Central memory CD8-positive, alpha-beta T cell (primary cell): ENCODE results near the gene BOC.

ENCODE experiments used
- ATAC-seq: fragments of 150-1000 bp; cut with Tn5 transposase; replicated peaks from 2 replicates; pipeline ENCODE4 v1.10.0; 2022; ENCODE audit warnings: mild to moderate bottlenecking, moderate FRiP score, moderate number of reproducible peaks; ENCODE audit not compliant: poor library complexity, severe bottlenecking; ENCODE audit errors: extremely low read depth
- DNase-seq, 2 donors: peaks; one replicate each; pipeline ENCODE4 v3.0.0; 2021; ENCODE audit warnings: low spot score in 2 of 2
- H3K27ac Mint-ChIP-seq: one replicate; pipeline ENCODE4 v1.8.0; 2022; ENCODE audit warnings: low read depth, mild to moderate bottlenecking, moderate library complexity, mixed read lengths
- H3K27me3 Mint-ChIP-seq: one replicate; pipeline ENCODE4 v1.8.0; 2022; ENCODE audit warnings: mixed read lengths
- H3K36me3 Mint-ChIP-seq: one replicate; pipeline ENCODE4 v1.8.0; 2022; ENCODE audit warnings: mild to moderate bottlenecking, moderate library complexity, mixed read lengths; ENCODE audit not compliant: insufficient read depth
- H3K4me1 Mint-ChIP-seq: one replicate; pipeline ENCODE4 v1.8.0; 2022; ENCODE audit warnings: mixed read lengths
- H3K4me3 Mint-ChIP-seq: one replicate; pipeline ENCODE4 v1.8.0; 2022; ENCODE audit warnings: mild to moderate bottlenecking, moderate library complexity, mixed read lengths
- H3K9me3 Mint-ChIP-seq: one replicate; pipeline ENCODE4 v1.8.0; 2022; ENCODE audit warnings: mixed read lengths

BOC gene

DNA sequence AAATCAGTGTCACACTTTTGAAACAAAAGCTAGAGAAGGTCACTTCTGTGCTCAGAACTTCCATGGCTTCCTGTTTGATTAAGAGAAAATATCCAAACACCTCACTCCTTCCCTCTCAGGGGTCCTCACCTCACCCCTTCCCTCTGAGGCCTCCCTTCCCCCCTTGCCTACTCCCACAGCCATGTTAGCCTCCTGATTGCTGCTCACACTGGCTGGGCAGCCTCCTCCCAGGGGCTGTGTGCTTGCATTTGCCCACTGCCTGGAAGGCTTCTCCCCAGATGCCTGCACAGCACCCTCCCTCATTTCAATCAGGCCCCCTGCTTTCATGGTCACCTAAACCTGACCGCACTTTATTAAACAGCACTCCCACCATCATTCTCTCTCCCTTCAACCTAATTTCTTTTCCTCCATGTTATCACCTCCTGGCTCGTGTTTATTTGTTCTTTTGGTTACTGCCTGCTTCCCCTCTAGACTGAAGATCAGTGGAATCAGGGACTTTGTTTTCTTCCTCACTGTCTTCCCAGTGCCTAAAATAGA, 10.4 kb downstream of the BOC start:
- no peaks in the 10 kb centered on the region for H3K9me3 Mint-ChIP-seq
- H3K4me1 Mint-ChIP-seq = peaks cover 6% of the 10 kb centered on the region
- H3K36me3 Mint-ChIP-seq = peaks cover 3% of the 10 kb centered on the region
- DNase-seq (no peak), ATAC-seq (no peak)
- H3K4me3 Mint-ChIP-seq = no peak overlapping the region
- H3K27me3 Mint-ChIP-seq = peaks cover 74% of the 10 kb centered on the region
- no peak overlapping the region for H3K27ac Mint-ChIP-seq

DNA sequence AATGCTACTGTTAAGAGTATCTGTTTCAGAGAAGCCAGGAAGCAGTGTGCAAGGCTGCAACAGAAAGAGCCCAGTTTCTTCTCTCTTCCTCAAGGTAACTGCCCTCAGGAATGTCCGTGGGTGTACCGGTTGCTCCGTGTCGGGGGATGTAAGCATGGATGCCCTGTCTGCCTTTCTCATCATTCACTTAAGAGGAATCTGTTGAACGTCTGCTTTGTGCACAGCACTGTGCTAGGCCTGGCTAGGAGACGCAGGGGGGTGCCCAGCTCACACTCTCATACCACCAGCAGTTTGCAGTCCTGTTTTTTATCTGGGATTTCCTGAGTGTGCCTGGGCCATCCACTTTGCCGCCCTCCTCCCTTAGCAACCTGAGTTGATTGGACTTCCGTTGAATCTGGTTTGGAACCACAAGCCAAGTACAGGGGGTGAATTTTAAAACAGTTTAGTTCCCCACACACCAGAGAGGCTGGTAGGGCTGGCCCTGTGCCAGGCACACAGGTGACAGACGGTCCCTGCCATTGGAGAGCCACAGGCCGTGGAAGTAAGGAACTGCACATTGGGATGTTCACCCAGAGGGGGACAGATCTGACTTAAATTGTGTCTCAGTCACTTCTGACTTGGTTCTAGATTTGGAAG, 11.2 kb downstream of the BOC start:
- no peak overlapping the region for H3K4me3 Mint-ChIP-seq
- H3K27me3 Mint-ChIP-seq = peaks cover 78% of the 10 kb centered on the region
- DNase-seq = no peak
- peaks cover 6% of the 10 kb centered on the region for H3K4me1 Mint-ChIP-seq
- H3K27ac Mint-ChIP-seq = no peak overlapping the region
- no peak for ATAC-seq
- H3K9me3 Mint-ChIP-seq = no peaks in the 10 kb centered on the region
- H3K36me3 Mint-ChIP-seq = peaks cover 3% of the 10 kb centered on the region

DNA sequence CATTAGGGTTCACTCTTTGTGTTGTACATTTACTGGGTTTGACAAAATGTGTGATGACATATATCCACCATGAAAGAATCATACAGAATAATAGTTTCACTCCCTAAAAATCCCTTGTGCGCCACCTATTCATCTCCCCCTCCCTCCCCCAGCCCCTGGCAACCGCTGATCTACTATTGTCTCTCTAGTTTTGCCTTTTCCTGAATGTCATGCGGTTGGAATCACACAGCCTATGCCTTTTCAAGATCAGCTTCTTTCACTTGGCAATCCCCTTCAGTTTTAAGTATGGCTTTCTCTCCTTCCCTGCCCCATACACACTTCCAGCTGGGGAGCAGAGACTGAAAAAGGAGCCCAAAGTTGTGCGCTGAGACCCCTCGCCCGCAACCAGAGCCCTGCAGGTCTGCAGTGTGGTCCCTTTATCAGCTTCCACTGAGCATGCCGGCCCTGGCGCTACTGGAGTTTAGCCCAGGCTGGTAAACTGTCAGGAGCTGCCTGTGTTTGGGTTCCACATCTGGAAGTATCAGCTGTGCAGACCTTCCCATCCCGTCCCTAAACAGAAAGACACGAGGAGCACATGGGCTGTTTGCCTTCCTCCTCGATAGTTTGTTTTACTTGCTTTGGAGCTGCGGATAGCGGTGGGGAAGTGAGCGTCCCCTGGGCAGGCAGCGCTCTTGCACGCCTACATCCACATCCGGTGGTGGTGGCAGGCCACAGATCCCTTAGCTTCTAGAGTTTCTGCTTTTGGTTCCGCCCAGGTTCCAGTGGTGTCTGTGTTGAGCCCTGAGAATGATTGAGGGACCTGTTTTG, 12.3 kb downstream of the BOC start:
- no peak overlapping the region for H3K4me3 Mint-ChIP-seq
- H3K36me3 Mint-ChIP-seq = no peaks in the 10 kb centered on the region
- H3K9me3 Mint-ChIP-seq = no peaks in the 10 kb centered on the region
- no peak for ATAC-seq
- H3K4me1 Mint-ChIP-seq = peaks cover 6% of the 10 kb centered on the region
- DNase-seq = no peak
- no peak overlapping the region for H3K27ac Mint-ChIP-seq
- peaks cover 72% of the 10 kb centered on the region for H3K27me3 Mint-ChIP-seq

DNA sequence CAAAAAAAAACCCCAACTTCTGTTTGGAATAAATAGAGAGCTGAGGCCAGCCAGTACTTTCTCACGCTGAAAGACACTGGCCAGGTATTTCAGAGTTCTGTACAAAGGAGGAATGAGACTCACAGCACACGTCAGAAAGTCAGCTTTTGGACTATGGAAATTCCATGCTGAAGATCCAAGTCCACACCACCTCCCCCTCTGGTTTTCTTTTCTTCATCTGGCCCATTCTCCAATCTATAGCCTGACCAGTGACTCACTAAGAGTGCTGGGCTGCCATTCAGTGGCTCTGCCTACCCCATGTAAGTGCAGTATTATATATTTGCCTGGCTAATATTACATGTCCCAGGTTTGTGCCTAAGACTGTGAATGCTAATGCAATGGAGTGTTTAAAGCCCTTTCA, 13.9 kb downstream of the BOC start:
- Mint-ChIP-seq H3K27ac (no peak overlapping the region), H3K4me1 (peaks cover 6% of the 10 kb centered on the region), H3K9me3 (no peaks in the 10 kb centered on the region), H3K27me3 (peaks cover 60% of the 10 kb centered on the region), H3K36me3 (no peaks in the 10 kb centered on the region), H3K4me3 (no peak overlapping the region)
- ATAC-seq = no peak
- no peak for DNase-seq

DNA sequence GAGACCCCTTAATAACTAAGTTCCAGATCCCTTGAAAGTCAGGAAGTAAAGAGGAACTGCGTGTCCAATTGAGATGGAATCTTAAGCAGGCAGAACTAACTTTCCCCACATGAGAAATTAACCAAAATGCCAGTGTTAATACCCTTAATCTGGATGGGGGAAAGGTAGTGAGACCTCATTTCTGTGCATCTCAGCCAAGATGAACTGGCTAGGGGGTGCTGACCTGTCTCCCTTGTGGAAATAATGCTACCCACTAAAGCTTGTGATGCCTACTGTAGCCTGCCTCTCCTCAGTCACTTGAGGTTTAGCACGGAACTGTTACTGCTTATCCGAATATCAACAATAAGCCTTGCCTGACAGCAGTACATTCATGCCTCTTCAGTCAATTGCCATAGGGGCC, 15.1 kb downstream of the BOC start:
- ATAC-seq = no peak
- H3K27me3 Mint-ChIP-seq = peaks cover 48% of the 10 kb centered on the region
- no peak overlapping the region for H3K4me3 Mint-ChIP-seq
- peaks cover 6% of the 10 kb centered on the region for H3K4me1 Mint-ChIP-seq
- H3K27ac Mint-ChIP-seq = no peak overlapping the region
- no peaks in the 10 kb centered on the region for H3K36me3 Mint-ChIP-seq
- no peak for DNase-seq
- H3K9me3 Mint-ChIP-seq = no peaks in the 10 kb centered on the region

DNA sequence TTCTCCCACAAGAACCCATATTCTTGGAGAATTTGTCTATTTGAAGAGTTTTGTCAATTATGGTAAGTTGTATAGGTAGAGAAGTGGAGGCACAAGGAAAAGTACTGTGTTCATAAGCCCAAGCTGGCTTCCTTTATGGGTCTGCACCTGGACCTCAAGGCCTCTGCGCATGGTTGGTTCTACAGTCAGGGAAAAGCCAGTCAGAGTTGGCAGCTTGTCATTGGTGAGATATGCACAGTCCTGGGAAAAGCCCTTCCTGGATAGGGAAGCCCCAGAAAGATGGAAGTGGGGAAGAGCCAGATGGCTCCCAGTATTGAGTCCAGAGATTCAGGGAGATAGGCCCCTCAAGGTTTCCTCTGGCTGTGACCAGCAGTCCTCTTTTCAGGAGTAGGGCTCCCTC, 15.8 kb downstream of the BOC start:
- DNase-seq (no peak), ATAC-seq (no peak)
- Mint-ChIP-seq H3K27me3 (peaks cover 42% of the 10 kb centered on the region), H3K4me1 (peaks cover 6% of the 10 kb centered on the region), H3K9me3 (no peaks in the 10 kb centered on the region), H3K4me3 (no peak overlapping the region), H3K36me3 (no peaks in the 10 kb centered on the region), H3K27ac (no peak overlapping the region)

DNA sequence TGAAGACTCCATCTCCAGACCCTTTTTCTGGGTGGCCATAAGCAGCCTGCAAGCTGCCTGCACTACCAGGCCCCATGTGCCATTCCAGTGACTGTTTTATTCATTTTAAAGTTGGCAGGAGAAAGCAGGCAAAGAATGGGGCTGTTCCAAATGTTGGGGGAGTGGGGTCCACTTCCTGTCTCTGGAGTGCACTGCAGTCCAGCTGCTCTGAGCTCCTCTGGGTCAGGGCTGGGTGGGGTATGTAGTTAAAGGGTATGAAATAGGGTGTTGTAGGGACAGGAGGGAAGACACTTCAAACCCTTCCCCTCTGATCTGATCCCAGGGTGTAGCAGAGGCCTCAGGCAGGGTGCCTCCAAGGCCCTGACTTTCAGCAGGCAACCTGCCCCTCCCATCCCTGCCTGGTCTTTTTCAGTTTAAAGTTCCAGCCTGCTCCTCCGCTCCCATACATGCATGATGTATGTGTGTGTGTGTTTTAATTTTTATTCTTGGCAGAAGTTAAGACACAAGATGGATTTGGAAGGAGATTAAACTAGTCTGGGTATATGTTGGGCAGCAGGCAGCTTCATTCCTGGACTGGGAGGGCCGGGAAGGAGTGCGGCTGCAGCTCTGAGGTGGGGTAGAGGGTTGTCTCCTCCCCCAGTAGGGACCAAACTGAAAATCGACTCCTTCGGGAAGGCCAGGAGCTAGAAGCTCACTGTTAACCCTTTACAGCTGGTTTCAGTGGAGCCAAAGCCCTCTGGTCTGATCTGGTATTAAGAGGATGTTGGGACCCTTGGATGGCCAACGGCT, 17.3 kb downstream of the BOC start:
- DNase-seq (no peak), ATAC-seq (no peak)
- Mint-ChIP-seq H3K4me1 (peaks cover 6% of the 10 kb centered on the region), H3K4me3 (no peak overlapping the region), H3K9me3 (no peaks in the 10 kb centered on the region), H3K27me3 (peaks cover 27% of the 10 kb centered on the region), H3K27ac (no peak overlapping the region), H3K36me3 (no peaks in the 10 kb centered on the region)

DNA sequence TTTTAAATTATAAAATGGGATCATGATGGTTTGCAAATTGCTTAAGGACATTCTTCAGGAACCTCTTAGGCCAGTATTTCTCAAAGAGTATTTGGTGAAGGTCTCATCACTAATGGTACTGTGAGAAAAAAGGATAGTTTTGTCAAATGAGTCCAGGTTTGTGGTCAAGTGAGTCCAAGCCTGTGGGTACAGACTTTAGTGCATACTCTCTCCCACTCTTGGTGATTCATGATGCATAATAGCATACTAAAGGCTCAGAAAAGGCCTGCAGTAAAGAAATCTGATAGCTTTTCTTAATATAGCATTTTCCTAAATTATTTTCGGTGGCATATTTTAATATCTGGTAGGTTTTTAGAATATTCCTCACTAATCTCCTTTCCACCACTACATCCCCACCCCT, 20.0 kb downstream of the BOC start:
- Mint-ChIP-seq H3K9me3 (no peaks in the 10 kb centered on the region), H3K27me3 (peaks cover 20% of the 10 kb centered on the region), H3K27ac (no peak overlapping the region), H3K4me3 (no peak overlapping the region), H3K4me1 (no peaks in the 10 kb centered on the region), H3K36me3 (no peaks in the 10 kb centered on the region)
- no peak for DNase-seq
- ATAC-seq = no peak

DNA sequence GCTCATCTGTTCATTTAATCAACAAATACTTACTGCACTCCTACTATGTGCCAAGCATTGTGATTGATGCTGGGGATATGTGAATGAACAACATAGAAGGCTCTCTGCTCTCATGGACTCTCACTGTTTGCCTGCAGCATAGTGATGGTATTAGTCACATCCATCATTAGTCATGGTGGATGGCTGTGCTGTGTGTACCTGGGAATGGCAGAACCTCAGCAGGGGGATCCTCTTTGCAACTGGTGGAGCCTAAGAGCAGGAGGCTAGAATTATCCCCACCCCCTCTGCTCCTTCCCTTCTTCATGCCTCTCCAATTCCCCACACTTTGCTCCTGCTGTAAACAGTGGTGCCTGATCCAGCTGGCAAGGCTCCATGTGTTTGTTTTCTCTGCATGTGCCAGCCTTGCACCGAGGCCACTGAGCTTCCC, 20.5 kb downstream of the BOC start:
- no peak overlapping the region for H3K4me3 Mint-ChIP-seq
- DNase-seq = no peak
- no peaks in the 10 kb centered on the region for H3K36me3 Mint-ChIP-seq
- ATAC-seq = no peak
- H3K9me3 Mint-ChIP-seq = no peaks in the 10 kb centered on the region
- H3K4me1 Mint-ChIP-seq = no peaks in the 10 kb centered on the region
- H3K27ac Mint-ChIP-seq = no peak overlapping the region
- H3K27me3 Mint-ChIP-seq = peaks cover 16% of the 10 kb centered on the region

DNA sequence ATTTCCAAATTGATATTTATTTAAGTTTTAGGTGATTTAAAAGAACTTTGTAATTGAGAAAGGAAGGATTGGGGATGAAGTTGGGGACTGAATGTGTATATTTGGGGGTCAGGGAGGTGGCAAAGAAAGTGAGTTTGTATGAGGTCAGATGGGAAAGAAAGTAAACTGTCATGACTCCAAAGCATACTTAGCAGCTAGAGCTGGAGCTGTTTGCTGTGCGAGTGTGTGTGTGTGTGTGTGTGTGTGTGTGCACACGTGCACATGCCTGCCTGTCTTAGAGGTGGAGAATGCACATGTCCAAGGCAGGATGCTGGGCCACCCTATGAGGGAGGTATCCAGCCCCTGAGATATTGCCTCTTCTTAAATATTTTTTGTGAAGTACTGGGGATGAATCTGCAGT, 21.0 kb downstream of the BOC start:
- Mint-ChIP-seq H3K27me3 (peaks cover 12% of the 10 kb centered on the region), H3K36me3 (no peaks in the 10 kb centered on the region), H3K9me3 (no peaks in the 10 kb centered on the region), H3K27ac (no peak overlapping the region), H3K4me1 (no peaks in the 10 kb centered on the region), H3K4me3 (no peak overlapping the region)
- DNase-seq (no peak), ATAC-seq (no peak)

DNA sequence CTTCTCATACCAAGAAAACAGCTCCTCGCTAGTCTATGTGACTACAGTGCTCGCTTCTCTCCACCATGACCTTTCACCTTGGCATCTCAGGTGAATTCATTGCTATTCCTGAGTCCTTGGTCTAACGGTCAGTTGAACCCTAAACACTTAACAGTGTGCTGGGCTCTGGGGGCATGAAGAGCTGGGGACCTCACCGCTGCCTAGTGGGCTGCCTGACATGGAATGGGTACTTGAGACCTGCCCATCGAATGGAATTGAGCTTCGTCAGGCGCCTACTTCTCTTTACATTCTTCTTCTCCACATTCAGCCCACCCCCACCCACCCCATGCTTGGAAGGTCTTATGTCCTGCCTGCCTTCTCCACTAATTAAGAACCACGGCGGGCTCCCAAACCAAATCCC, 22.1 kb downstream of the BOC start:
- Mint-ChIP-seq H3K9me3 (no peaks in the 10 kb centered on the region), H3K4me3 (no peak overlapping the region), H3K27ac (no peak overlapping the region), H3K36me3 (no peaks in the 10 kb centered on the region), H3K4me1 (no peaks in the 10 kb centered on the region), H3K27me3 (peaks cover 22% of the 10 kb centered on the region)
- DNase-seq = no peak
- ATAC-seq = no peak

DNA sequence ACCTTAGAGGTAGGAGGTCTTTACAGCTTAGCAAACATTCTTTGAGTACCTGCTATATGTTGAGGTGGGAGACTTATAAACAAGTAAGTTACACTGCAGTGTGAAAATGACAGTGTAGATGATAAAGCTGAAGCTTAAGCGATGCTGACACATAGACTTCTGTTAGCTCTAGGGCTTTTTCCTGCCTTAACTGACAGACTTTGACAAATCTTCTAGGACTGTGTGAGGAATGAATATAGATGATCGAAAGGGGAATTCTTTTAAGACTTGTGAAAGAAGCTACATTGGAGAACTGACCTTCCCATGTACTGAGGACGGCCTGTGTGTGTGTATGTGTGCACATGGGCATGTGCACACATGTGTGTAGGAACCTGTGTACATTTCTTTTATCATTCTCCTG, 22.7 kb downstream of the BOC start:
- Mint-ChIP-seq H3K27ac (no peak overlapping the region), H3K4me1 (no peaks in the 10 kb centered on the region), H3K36me3 (no peaks in the 10 kb centered on the region), H3K4me3 (no peak overlapping the region), H3K27me3 (peaks cover 26% of the 10 kb centered on the region), H3K9me3 (no peaks in the 10 kb centered on the region)
- ATAC-seq (no peak), DNase-seq (no peak)
